HepG2 (cell line): ENCODE results near the gene CTIF. TPM values are rescaled to one million over a fixed set of nuclear protein-coding genes. Genes with fewer than 3 reads are reported as not detected.

Source experiments
- ATAC-seq: fragments of 200-7000 bp; cut with Tn5 transposase; 3 replicates; pipeline ENCODE4 v1.9.1; 2020; ENCODE audit warnings: mild to moderate bottlenecking, moderate library complexity
- BruUV-seq: library from RNA; stranded (reverse); fragments of 400-500 nt; replicated peaks from 2 replicates; lab custom pipeline; 2021; lab: Mats Ljungman, UMichigan
- CTCF ChIA-PET: fragments of 300-600 bp; formaldehyde crosslinking; extraction: SDS; loops from one replicate; lab custom pipeline; 2021; ENCODE audit warnings: low total read pairs, inconsistent platforms, low intra/inter-chr PET ratio; lab: Yijun Ruan, JAX
- POLR2A ChIA-PET: fragments of 350-600 bp; sonication (Branson Sonifier 250); formaldehyde crosslinking; loops from one replicate; lab custom pipeline; 2020; ENCODE audit warnings: antibody characterized with exemption, inconsistent platforms; lab: Yijun Ruan, JAX
- DNase-seq: peaks from one replicate; pipeline ENCODE4 v3.0.0-alpha.2; 2015; ENCODE audit warnings: low spot score
- FAIRE-seq: peaks from 3 replicates; lab custom pipeline; 2011; peaks lifted over from hg19 to GRCh38; lab: Jason Lieb, UNC
- H2AFZ ChIP-seq: one replicate; pipeline ENCODE4 v1.6.1; 2011; ENCODE audit warnings: low read length, inconsistent platforms
- H3K27ac ChIP-seq: fragments of 300-600 bp; 3 replicates; pipeline ENCODE4 v1.8.0; 2011; ENCODE audit warnings: mixed run types, mild to moderate bottlenecking, mixed read lengths, low read length, inconsistent platforms; ENCODE audit not compliant: insufficient read depth; ENCODE audit errors: extremely low read length
- H3K27me3 ChIP-seq, 2 experiments: fragments of 200-600 bp in 1 of 2; 2 replicates in 1 of 2; 3 replicates in 1 of 2; pipeline versions ENCODE4 v1.6.0 to v1.8.0; 2011; ENCODE audit warnings: low read length in 2 of 2, mild to moderate bottlenecking in 2 of 2, moderate library complexity in 2 of 2, inconsistent platforms in 1 of 2; ENCODE audit not compliant: insufficient read depth in 2 of 2, control insufficient read depth in 1 of 2
- H3K36me3 ChIP-seq, 2 experiments: fragments of 200-600 bp in 1 of 2; replicated peaks in 1 of 2; 2 replicates in 1 of 2; 3 replicates in 1 of 2; pipeline versions ENCODE4 v1.5.1 to v1.8.0; 2011; ENCODE audit warnings: low read length in 2 of 2, inconsistent platforms in 1 of 2; ENCODE audit not compliant: insufficient read depth in 2 of 2, control insufficient read depth in 1 of 2
- H3K4me1 ChIP-seq: 2 replicates; pipeline ENCODE4 v1.5.1; 2012; ENCODE audit warnings: low read length, inconsistent platforms; ENCODE audit not compliant: insufficient read depth
- H3K4me2 ChIP-seq: 2 replicates; pipeline ENCODE4 v1.6.0; 2011; ENCODE audit warnings: low read depth, low read length, inconsistent platforms
- H3K4me3 ChIP-seq, 3 experiments: fragments of 200-600 bp in 1 of 3; sonication (generic), shearing (Covaris generic) in 1 of 3; replicated peaks in 1 of 3; 2 replicates each; pipeline ENCODE4 v1.5.1; 2011 to 2016; ENCODE audit warnings: low read length in 3 of 3, inconsistent platforms in 2 of 3, low read depth in 2 of 3, mild to moderate bottlenecking in 2 of 3, control low read depth in 1 of 3, mixed read lengths in 1 of 3; ENCODE audit not compliant: insufficient read depth in 1 of 3
- H3K79me2 ChIP-seq: one replicate; pipeline ENCODE4 v1.6.1; 2011; ENCODE audit warnings: low read length, inconsistent platforms; ENCODE audit not compliant: insufficient read depth
- H3K9ac ChIP-seq: 2 replicates; pipeline ENCODE4 v1.6.0; 2011; ENCODE audit warnings: mild to moderate bottlenecking, low read depth, low read length, inconsistent platforms; ENCODE audit not compliant: insufficient read depth
- H3K9me3 ChIP-seq: 2 replicates; pipeline ENCODE4 v1.5.1; 2012; ENCODE audit warnings: mild to moderate bottlenecking, low read length
- H4K20me1 ChIP-seq: 2 replicates; pipeline ENCODE4 v1.6.0; 2011; ENCODE audit warnings: inconsistent platforms, mild to moderate bottlenecking, low read length, moderate library complexity; ENCODE audit not compliant: insufficient read depth
- DNMT3B ChIP-seq: conservative IDR thresholded peaks from 2 replicates; pipeline ENCODE4 v1.6.1; 2016; ENCODE audit warnings: missing biosample characterization, control low read depth
- KDM6A ChIP-seq: IDR thresholded peaks from 2 replicates; pipeline ENCODE4 v1.6.1; 2016; ENCODE audit warnings: low read depth
- MAFF ChIP-seq: IDR thresholded peaks from 2 replicates; pipeline ENCODE4 v1.6.1; 2011; ENCODE audit warnings: low read depth, low read length, improper control_type of control experiment
- MEIS1 ChIP-seq: sonication (generic); formaldehyde crosslinking; IDR thresholded peaks from 2 replicates; pipeline ENCODE4 v1.9.0; 2021; ENCODE audit warnings: mild to moderate bottlenecking, missing genetic modification reagents, moderate library complexity, borderline replicate concordance
- MIER2 ChIP-seq: IDR thresholded peaks from 2 replicates; pipeline ENCODE4 v1.6.1; 2016; ENCODE audit warnings: missing biosample characterization, missing genetic modification reagents
- MLX ChIP-seq: IDR thresholded peaks from 2 replicates; pipeline ENCODE4 v1.6.1; 2016
- POLR2AphosphoS5 ChIP-seq: IDR thresholded peaks from 2 replicates; pipeline ENCODE4 v1.6.1; 2012; ENCODE audit warnings: low read depth, low read length
- RNF219 ChIP-seq: sonication (generic); formaldehyde crosslinking; IDR thresholded peaks from 2 replicates; pipeline ENCODE4 v1.5.0; 2020; ENCODE audit warnings: mild to moderate bottlenecking, missing genetic modification reagents
- ZEB1 ChIP-seq: IDR thresholded peaks from 2 replicates; pipeline ENCODE4 v1.6.1; 2012; ENCODE audit warnings: mild to moderate bottlenecking, low read depth, inconsistent platforms; ENCODE audit not compliant: insufficient replicate concordance
- ZFP1 ChIP-seq: IDR thresholded peaks from 2 replicates; pipeline ENCODE4 v1.6.1; 2016
- ZNF160 ChIP-seq: sonication (generic); formaldehyde crosslinking; IDR thresholded peaks from 2 replicates; pipeline ENCODE4 v1.8.0; 2022; ENCODE audit warnings: mild to moderate bottlenecking, inconsistent platforms, missing genetic modification reagents
- ZNF274 ChIP-seq: sonication (generic); formaldehyde crosslinking; IDR thresholded peaks from 2 replicates; pipeline ENCODE4 v1.5.1; 2020; ENCODE audit warnings: mild to moderate bottlenecking, missing genetic modification reagents
- ZNF281 ChIP-seq: sonication (generic); formaldehyde crosslinking; IDR thresholded peaks from 2 replicates; pipeline ENCODE4 v1.4.0; 2020; ENCODE audit warnings: missing genetic modification reagents, borderline replicate concordance
- ZNF549 ChIP-seq: sonication (generic); formaldehyde crosslinking; IDR thresholded peaks from 2 replicates; pipeline ENCODE4 v1.5.0; 2020; ENCODE audit warnings: missing genetic modification reagents
- ZNF616 ChIP-seq: sonication (generic); formaldehyde crosslinking; IDR thresholded peaks from 2 replicates; pipeline ENCODE4 v1.5.0; 2020; ENCODE audit warnings: low read depth, mild to moderate bottlenecking, missing genetic modification reagents
- ZNF710 ChIP-seq: sonication (generic); formaldehyde crosslinking; IDR thresholded peaks from 2 replicates; pipeline ENCODE4 v1.5.0; 2020; ENCODE audit warnings: mild to moderate bottlenecking, missing genetic modification reagents, borderline replicate concordance
- ZUFSP ChIP-seq: sonication (generic); formaldehyde crosslinking; IDR thresholded peaks from 2 replicates; pipeline ENCODE4 v1.9.0; 2021; ENCODE audit warnings: missing genetic modification reagents, mild to moderate bottlenecking, borderline replicate concordance
- WGBS: methylation state at CpG from one replicate; pipeline ENCODE4 v1.1.6; 2017; ENCODE audit warnings: low lambda C conversion rate; 5-methylcytosine and 5-hydroxymethylcytosine counted together
- in situ Hi-C: cut with HindIII; loops from 2 replicates; pipeline ENCODE4 v1.10.0; 2017; ENCODE audit warnings: low pct_unique_long_range_greater_than_20kb; ENCODE audit not compliant: extremely low pct_ligation_motif_present
- intact Hi-C: fragments of 100-400 bp; cut with micrococcal nuclease; formaldehyde crosslinking; loops from one replicate; pipeline ENCODE4 v1.10.0; 2022; ENCODE audit not compliant: unreplicated experiment
- polyA plus RNA-seq, 8 experiments: library from polyadenylated mRNA; depleted of rRNA in 3 of 8; stranded (reverse) in 7 of 8; unstranded in 1 of 8; fragments of >200 nt; fragmentation: Illumina TruSeq in 4 of 8; extraction: Trizol in 4 of 8; gene quantifications; 2 replicates each; pipeline versions ENCODE4 v1.2.1 to v1.2.3, GENCODE V29; 2011 to 2016; ENCODE audit warnings: low read depth in 4 of 8, missing spikeins in 1 of 8, mixed read lengths in 1 of 8; ENCODE audit not compliant: insufficient read depth in 1 of 8
- total RNA-seq, 5 experiments: library from RNA; depleted of rRNA; stranded (reverse); fragments of >200 nt; fragmentation: Illumina TruSeq; extraction: Trizol; gene quantifications; 2 replicates each; pipeline ENCODE4 v1.2.3, GENCODE V29; 2016; ENCODE audit warnings: low read depth in 1 of 5

The CTIF gene
- total and polyA plus RNA-seq, 2 of the 13 experiments (the other 11 are each of a cell fraction or from before 2014, with no cell fraction given), result 18.2 to 28.0 TPM

GRCh38 chr18:48900469-48900868 lies 361.6 kb downstream of the CTIF start:
- Histone ChIP-seq H3K36me3 (no peaks in the 10 kb centered on the region), H3K27ac (no peak overlapping the region), H3K9ac (no peak overlapping the region), H4K20me1 (no peaks in the 10 kb centered on the region), H3K4me3 (no peak overlapping the region), H2AFZ (no peak overlapping the region), H3K27me3 (no peaks in the 10 kb centered on the region; a peak in 1 of 5 replicates), H3K4me1 (peaks cover 58% of the 10 kb centered on the region), H3K4me2 (no peak overlapping the region), H3K9me3 (no peaks in the 10 kb centered on the region), H3K79me2 (peaks cover 4% of the 10 kb centered on the region)
- 85% methylated on average over 1 of the region's 1 CpG for WGBS
- no peak for DNase-seq
- in situ Hi-C loops (loop anchor here (5.0 kb wide), 1 partner anchor 223 kb away; no protein-coding TSS in a partner anchor), intact Hi-C loops (no loop called here)
- CTCF ChIA-PET, result no interaction called here
- ATAC-seq, result no peak
- POLR2A ChIA-PET, result interaction anchor here (0.9 kb wide), 1 partner anchor 120 kb away, joined by 3 read pairs; no protein-coding TSS in a partner anchor
- BruUV-seq, result no TSS peak
- FAIRE-seq, result no peak
- no peak for TF ChIP-seq ZNF549 (CRISPR knock-in tag)
- no peak for TF ChIP-seq RNF219 (CRISPR knock-in tag)
- no peak for TF ChIP-seq MLX (CRISPR knock-in tag)
- no peak for TF ChIP-seq ZNF160
- no peak for TF ChIP-seq POLR2AphosphoS5
- no peak for TF ChIP-seq MEIS1 (CRISPR knock-in tag)
- no peak for TF ChIP-seq MIER2 (CRISPR knock-in tag)
- no peak for TF ChIP-seq ZNF281 (CRISPR knock-in tag)
- no peak for TF ChIP-seq ZFP1
- TF ChIP-seq ZNF710 (CRISPR knock-in tag), result no peak
- no peak for TF ChIP-seq KDM6A (CRISPR knock-in tag)
- no peak for TF ChIP-seq MAFF
- TF ChIP-seq ZNF616, result no peak
- no peak for TF ChIP-seq ZEB1
- no peak for TF ChIP-seq DNMT3B (CRISPR knock-in tag)
- no peak for TF ChIP-seq ZUFSP
- no peak for TF ChIP-seq ZNF274 (CRISPR knock-in tag)
